Activated CD4-positive, alpha-beta memory T cell treated with anti-CD3 and anti-CD28 coated beads, Interleukin-2, amount 10 ng/mL, durations not matched to agents 7 days and 5 days (primary cell): ENCODE results near the gene RNU7-1. TPM values are rescaled to one million over a fixed set of nuclear protein-coding genes. Genes with fewer than 3 reads are reported as not detected.
A peak's percentile ranks its signal among the peaks of the same experiment; 100 is the strongest.
"Not testable (repeated sequence)": the region's sequence is repeated elsewhere in the genome, so short reads cannot be mapped to it uniquely, and the experiment has no call there.

Experiments
- CTCF ChIA-PET: fragments of 350-600 bp; sonication (Branson Sonifier 250); formaldehyde crosslinking; loops from one replicate; lab custom pipeline; 2021; ENCODE audit warnings: antibody characterized with exemption, inconsistent platforms; lab: Charles Lee
- POLR2A ChIA-PET: fragments of 350-600 bp; sonication (Branson Sonifier 250); formaldehyde crosslinking; loops from one replicate; lab custom pipeline; 2021; ENCODE audit warnings: antibody characterized with exemption; lab: Charles Lee
- DNase-seq: peaks from one replicate; pipeline ENCODE4 v3.0.0-alpha.2; 2020
- H3K27ac Mint-ChIP-seq: one replicate; pipeline ENCODE4 v1.8.0; 2021; ENCODE audit warnings: mild to moderate bottlenecking, mixed read lengths
- H3K27me3 Mint-ChIP-seq: one replicate; pipeline ENCODE4 v1.8.0; 2021; ENCODE audit warnings: mixed read lengths
- H3K36me3 Mint-ChIP-seq: one replicate; pipeline ENCODE4 v1.8.0; 2021; ENCODE audit warnings: low read depth, mixed read lengths
- H3K4me1 Mint-ChIP-seq: one replicate; pipeline ENCODE4 v1.8.0; 2021; ENCODE audit warnings: mixed read lengths
- H3K4me3 Mint-ChIP-seq: one replicate; pipeline ENCODE4 v1.8.0; 2021; ENCODE audit warnings: mild to moderate bottlenecking, mixed read lengths
- H3K9me3 Mint-ChIP-seq: one replicate; pipeline ENCODE4 v1.8.0; 2021; ENCODE audit warnings: mixed read lengths
- total RNA-seq, 2 experiments: library from RNA; stranded (reverse); gene quantifications; one replicate each; pipeline ENCODE4 v1.2.3, GENCODE V29; 2021

RNU7-1 gene
- total RNA-seq: not detected

DNA sequence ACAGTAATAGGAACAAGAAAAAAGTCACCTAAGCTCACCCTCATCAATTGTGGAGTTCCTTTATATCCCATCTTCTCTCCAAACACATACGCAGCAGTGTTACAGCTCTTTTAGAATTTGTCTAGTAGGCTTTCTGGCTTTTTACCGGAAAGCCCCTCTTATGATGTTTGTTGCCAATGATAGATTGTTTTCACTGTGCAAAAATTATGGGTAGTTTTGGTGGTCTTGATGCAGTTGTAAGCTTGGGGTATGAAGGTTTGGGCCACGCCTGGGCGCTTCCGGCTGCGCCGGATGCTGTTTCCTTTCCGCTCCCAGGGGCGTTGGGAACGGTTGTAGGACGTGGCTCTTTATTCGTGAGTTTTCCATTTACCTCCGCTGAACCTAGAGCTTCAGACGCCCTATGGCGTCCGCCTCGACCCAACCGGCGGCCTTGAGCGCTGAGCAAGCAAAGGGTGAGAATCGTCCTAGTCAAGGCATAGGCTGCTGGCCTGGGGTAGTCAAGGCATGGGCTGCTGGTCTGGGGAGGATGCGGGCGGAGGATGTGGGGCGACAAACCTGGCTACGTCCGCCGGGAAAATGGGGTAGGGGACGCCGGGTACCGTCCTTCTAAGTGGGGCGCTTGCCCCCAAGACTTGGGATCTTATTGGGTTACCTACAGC lies at the start of gene RNU7-1, which contains the start of gene C12orf57:
RNU7-1 (plus strand) TSS at position 95 of the 659 bp plus-strand sequence.
C12orf57 (plus strand) TSS at position 301 of the 659 bp plus-strand sequence; CDS start at position 401, 100 bp downstream.
- peak; percentile 89 for DNase-seq
- H3K9me3 Mint-ChIP-seq: no peaks in the 10 kb centered on the region
- H3K4me3 Mint-ChIP-seq: peak within 1 kb of the TSS; percentile 86
- CTCF ChIA-PET: interaction anchor here (0.6 to 11.2 kb wide), 23 partner anchors 9 to 254 kb away, joined by 3 to 465 read pairs (median 6); partner anchors contain the start of genes C1R, C1RL, CDCA3 and LPCAT3
- H3K27me3 Mint-ChIP-seq: no peaks in the 10 kb centered on the region
- H3K4me1 Mint-ChIP-seq: peaks cover 55% of the 10 kb centered on the region
- POLR2A ChIA-PET: interaction anchor here (0.6 to 11.8 kb wide), 59 partner anchors 9 to 1016 kb away, joined by 3 to 1188 read pairs (median 5); partner anchors contain the start of genes ATN1, C1R, C1RL and CD4
- peaks cover 3% of the 10 kb centered on the region for H3K36me3 Mint-ChIP-seq
- H3K27ac Mint-ChIP-seq: peak within 1 kb of the TSS; percentile 93

DNA sequence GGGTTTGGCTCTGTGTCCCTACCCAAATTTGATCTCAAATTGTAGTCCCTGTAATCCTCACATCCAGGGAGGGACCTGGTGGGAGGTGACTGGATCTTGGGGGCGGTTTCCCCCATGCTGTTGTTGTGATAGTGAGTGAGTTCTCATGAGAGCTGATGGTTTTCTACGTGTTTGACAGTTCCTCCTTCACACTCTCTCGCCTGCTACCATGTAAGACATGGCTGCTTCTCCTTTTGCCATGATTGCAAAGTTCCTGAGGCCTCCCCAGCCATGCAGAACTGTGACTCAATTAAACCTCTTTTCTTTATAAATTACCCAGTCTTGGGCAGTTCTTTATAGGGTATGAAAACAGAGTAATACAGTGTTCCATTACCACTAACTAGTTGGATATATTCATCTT lies 49.3 kb upstream of the RNU7-1 start:
- ChIA-PET POLR2A (interaction anchor here (0.8 to 1.6 kb wide), 4 partner anchors 8 to 43 kb away, joined by 3 to 5 read pairs (median 4); partner anchors contain the start of genes CDCA3, ENO2 and LRRC23), CTCF (interaction anchor here (0.9 to 1.1 kb wide), 2 partner anchors 22 to 25 kb away, joined by 3 to 5 read pairs; partner anchors contain the start of gene SPSB2)
- Mint-ChIP-seq H3K9me3 (no peaks in the 10 kb centered on the region), H3K4me1 (peaks cover 29% of the 10 kb centered on the region), H3K4me3 (no peak overlapping the region), H3K27ac (no peak overlapping the region), H3K36me3 (peaks cover 6% of the 10 kb centered on the region), H3K27me3 (no peaks in the 10 kb centered on the region)
- DNase-seq: no peak

DNA sequence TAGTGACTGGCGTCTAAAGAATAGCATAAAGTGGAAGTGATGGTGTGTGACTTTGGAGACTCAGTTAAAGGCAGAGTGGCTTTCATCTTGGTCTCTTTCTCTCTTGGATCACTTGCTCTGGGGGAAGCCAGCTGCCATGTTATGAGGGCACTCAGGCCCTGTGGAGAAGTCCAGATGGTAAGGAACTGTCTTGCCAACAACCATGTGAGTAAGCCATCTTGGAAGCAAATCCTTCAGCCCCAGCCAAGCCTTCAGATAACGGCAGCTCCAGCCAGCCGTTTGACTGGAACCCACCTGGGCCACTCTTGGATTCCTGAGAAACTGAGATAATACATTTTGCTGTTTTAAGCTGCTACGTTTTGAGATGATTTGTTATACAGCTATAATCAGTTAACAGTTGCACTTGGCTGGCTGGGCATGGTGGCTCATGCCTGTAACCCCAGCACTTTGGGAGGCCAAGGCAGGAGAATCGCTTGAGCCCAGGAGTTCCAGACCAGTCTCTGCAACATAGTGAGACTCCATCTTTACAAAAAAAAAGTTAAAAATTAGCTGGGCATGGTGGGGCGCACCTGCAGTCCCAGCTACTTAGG lies 46.7 kb upstream of the RNU7-1 start:
- Mint-ChIP-seq H3K4me1 (peaks cover 10% of the 10 kb centered on the region), H3K27ac (no peak overlapping the region), H3K27me3 (no peaks in the 10 kb centered on the region)

DNA sequence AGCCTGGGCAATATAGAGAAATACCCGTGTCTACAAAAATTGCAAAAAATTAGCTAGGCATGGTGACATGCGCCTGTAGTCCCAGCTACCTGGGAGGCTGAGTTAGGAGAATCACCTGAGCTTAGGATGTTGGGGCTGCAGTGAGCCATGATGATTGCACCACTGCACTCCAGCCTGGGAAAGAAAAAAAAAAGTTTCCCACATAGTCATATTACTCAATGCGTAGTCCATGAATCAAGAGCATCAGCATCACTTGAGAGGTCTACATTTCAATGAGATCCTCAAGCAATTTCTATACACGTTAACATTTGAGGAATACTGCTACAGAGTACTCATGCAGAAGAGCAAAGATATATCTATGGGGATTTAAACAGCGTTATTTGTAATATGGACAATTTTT lies 44.2 kb upstream of the RNU7-1 start:
- CTCF ChIA-PET: interaction anchor here (0.8 kb wide), 1 partner anchor 8 kb away, joined by 6 read pairs; no protein-coding TSS in a partner anchor
- POLR2A ChIA-PET: interaction anchor here (1.5 to 1.9 kb wide), 3 partner anchors 8 to 46 kb away, joined by 5 to 6 read pairs (median 6); partner anchors contain the start of gene ENO2
- Mint-ChIP-seq H3K4me1 (peaks cover 2% of the 10 kb centered on the region), H3K27me3 (no peaks in the 10 kb centered on the region), H3K4me3 (no peak overlapping the region), H3K27ac (no peak overlapping the region), H3K9me3 (no peaks in the 10 kb centered on the region), H3K36me3 (no peaks in the 10 kb centered on the region)
- no peak for DNase-seq

More for the DNA sequence above, 46.7 kb upstream of the RNU7-1 start:
- Mint-ChIP-seq H3K9me3 (no peaks in the 10 kb centered on the region), H3K4me3 (no peak overlapping the region), H3K36me3 (no peaks in the 10 kb centered on the region)
- no peak for DNase-seq
- ChIA-PET POLR2A (interaction anchor here (0.7 kb wide), 1 partner anchor 10 kb away, joined by 3 read pairs; no protein-coding TSS in a partner anchor), CTCF (interaction anchor here (0.6 to 1.8 kb wide), 4 partner anchors 24 to 41 kb away, joined by 3 to 8 read pairs (median 4); partner anchors contain the start of gene SPSB2)

DNA sequence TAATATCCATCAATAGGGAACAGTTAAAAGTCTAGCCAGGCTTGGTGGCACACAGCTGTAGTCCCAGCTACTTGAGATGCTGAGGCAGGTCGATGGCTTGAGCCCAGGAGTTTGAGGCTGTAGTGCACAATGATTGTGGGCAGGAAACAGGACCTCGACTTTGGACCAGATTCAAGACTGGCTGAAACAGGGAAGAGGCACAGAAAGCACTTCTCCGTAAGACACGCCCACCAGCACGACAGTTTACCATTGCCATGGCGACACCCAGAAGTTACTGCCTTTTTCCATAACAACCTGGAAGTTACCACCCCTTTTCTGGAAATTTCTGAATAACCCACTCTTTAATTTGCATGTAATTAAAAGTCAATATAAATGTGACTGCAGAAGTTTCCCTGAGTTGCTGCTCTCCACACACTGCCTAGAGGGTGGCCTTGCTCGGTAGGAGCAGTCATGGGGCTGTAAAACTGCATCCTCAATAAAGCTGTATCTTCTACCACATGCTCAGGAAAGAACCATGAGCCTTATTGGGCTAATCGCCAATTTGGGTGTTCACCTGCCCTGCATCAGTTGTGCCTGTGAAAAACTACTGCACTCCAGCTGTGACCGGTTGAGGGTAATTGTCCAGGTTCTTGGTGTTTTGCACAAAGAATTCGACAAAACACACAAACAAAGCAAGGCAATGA lies 43.6 kb upstream of the RNU7-1 start:
- POLR2A ChIA-PET: interaction anchor here (1.5 to 1.9 kb wide), 3 partner anchors 9 to 47 kb away, joined by 5 to 6 read pairs (median 6); partner anchors contain the start of gene ENO2
- peaks cover 2% of the 10 kb centered on the region for H3K4me1 Mint-ChIP-seq
- no peaks in the 10 kb centered on the region for H3K36me3 Mint-ChIP-seq

DNA sequence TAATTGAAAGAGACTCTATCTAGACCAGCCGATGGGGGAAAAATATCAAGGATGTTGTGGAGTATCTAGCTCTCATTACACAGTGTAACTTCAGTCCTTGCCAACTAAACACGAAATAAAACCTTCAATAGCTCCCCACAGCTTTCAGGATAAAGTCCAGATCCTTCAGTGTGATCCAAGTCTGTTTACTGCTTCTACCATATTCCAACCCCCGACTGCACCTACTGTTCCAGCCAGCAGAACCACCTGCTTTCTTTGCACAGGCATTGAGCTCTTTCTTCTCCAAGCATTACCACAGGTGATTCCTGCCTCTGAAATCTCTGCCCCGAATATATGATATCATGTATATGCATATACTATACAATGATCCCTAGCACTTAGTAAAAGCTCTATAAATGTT lies 41.2 kb upstream of the RNU7-1 start:
- no peaks in the 10 kb centered on the region for H3K27me3 Mint-ChIP-seq
- no peak overlapping the region for H3K27ac Mint-ChIP-seq
- POLR2A ChIA-PET: interaction anchor here (0.8 to 8.9 kb wide), 3 partner anchors 8 to 41 kb away, joined by 3 to 53 read pairs (median 6); partner anchors contain the start of genes C12orf57 and RNU7-1
- H3K36me3 Mint-ChIP-seq: no peaks in the 10 kb centered on the region
- CTCF ChIA-PET: interaction anchor here (0.8 to 3.5 kb wide), 3 partner anchors 11 to 29 kb away, joined by 3 to 17 read pairs (median 13); partner anchors contain the start of genes ENO2 and SPSB2
- peaks cover 2% of the 10 kb centered on the region for H3K4me1 Mint-ChIP-seq
- DNase-seq: no peak
- no peaks in the 10 kb centered on the region for H3K9me3 Mint-ChIP-seq
- no peak overlapping the region for H3K4me3 Mint-ChIP-seq

More for the DNA sequence above, 43.6 kb upstream of the RNU7-1 start:
- no peak overlapping the region for H3K27ac Mint-ChIP-seq
- CTCF ChIA-PET: interaction anchor here (0.8 to 1.2 kb wide), 2 partner anchors 9 kb away, joined by 4 to 6 read pairs; no protein-coding TSS in a partner anchor
- H3K27me3 Mint-ChIP-seq: no peaks in the 10 kb centered on the region
- no peak overlapping the region for H3K4me3 Mint-ChIP-seq
- no peaks in the 10 kb centered on the region for H3K9me3 Mint-ChIP-seq
- no peak for DNase-seq

DNA sequence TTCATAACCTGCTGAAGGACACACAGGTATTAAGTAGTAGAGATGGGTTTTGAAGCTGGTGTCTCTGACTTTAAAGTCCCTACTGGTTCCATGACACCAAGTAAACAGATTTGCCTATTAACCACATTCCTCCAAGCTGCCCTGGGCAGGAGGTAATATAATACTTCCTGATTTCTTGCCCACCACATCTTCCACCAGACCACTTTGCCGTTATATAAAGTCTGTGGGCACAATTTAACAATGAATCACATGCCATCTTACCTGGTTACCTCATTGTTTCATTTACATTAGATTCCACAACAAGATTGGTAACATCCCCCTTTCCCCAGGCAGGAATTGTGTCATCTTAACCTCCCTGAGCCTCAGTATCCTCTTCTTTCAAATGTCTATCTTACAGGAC lies 39.9 kb upstream of the RNU7-1 start:
- peaks cover 2% of the 10 kb centered on the region for H3K4me1 Mint-ChIP-seq
- no peaks in the 10 kb centered on the region for H3K36me3 Mint-ChIP-seq
- ChIA-PET POLR2A (interaction anchor here (5.8 to 8.9 kb wide), 2 partner anchors 12 to 31 kb away, joined by 40 to 53 read pairs; partner anchors contain the start of gene SPSB2), CTCF (interaction anchor here (0.9 to 6.1 kb wide), 3 partner anchors 13 to 31 kb away, joined by 5 to 28 read pairs (median 17); partner anchors contain the start of gene SPSB2)
- no peak for DNase-seq
- no peaks in the 10 kb centered on the region for H3K9me3 Mint-ChIP-seq
- H3K4me3 Mint-ChIP-seq: no peak overlapping the region
- H3K27me3 Mint-ChIP-seq: no peaks in the 10 kb centered on the region
- no peak overlapping the region for H3K27ac Mint-ChIP-seq

DNA sequence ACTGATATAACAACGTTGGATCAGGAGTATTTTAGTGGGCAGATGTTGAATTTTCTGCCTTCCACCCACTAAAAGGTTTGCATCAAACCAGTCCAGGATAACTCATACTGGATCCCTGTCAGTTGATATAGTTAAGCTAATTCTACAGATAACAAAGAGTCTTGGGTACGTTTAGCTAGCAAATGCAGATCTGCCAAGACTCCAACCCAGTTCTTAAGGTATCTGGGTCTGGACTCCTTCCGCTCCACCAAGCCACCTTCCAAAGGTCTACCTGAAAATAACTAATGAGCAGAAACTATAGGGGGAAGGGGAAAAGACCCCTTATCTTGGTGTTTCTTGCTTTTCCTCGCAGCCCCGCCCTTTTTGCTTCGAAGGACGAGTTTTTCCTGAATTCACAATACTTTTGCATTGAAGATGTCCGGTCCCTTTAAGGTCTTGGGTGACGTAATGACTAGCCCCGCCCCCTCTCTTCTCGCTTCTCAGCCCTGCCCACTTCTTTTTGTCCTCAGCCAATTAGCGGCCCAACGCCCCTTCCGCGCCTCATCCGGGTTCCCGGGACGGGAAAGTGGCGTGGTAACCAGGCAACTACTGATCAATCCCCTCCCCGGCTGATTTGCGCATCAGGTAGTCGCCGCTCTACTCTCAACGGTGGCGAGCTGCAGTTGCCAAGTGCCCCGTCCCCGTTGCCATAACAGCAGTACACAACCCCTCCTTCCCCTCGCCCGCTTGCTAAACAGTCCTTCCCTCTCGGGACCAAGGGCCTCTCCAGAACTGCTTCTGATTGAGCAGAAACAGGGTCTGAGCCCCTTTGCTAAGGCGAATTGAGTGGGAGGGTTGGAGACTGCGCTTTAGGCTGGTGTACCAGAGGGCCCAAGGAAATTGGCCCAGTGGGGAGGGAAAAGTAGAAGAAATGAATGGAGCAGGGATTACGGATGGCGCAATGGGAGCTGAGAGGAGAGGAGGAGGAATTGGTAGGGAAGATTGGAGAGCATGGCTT lies 39.0 kb upstream of the RNU7-1 start, which contains the start of gene LRRC23:
LRRC23 (plus strand) TSS at position 543 of the 997 bp plus-strand sequence. CDS start 812 bp downstream, outside the sequence.
- Mint-ChIP-seq H3K9me3 (no peaks in the 10 kb centered on the region), H3K36me3 (no peaks in the 10 kb centered on the region), H3K4me3 (no peak within 1 kb of the TSS), H3K27ac (no peak within 1 kb of the TSS), H3K4me1 (peaks cover 2% of the 10 kb centered on the region), H3K27me3 (no peaks in the 10 kb centered on the region)
- POLR2A ChIA-PET: interaction anchor here (0.8 to 8.9 kb wide), 13 partner anchors 9 to 206 kb away, joined by 3 to 53 read pairs (median 5); partner anchors contain the start of genes C12orf57, ENO2, RNU7-1 and SPSB2
- CTCF ChIA-PET: interaction anchor here (0.9 to 6.1 kb wide), 7 partner anchors 13 to 60 kb away, joined by 3 to 34 read pairs (median 5); partner anchors contain the start of gene SPSB2
- DNase-seq: peak; percentile 99

DNA sequence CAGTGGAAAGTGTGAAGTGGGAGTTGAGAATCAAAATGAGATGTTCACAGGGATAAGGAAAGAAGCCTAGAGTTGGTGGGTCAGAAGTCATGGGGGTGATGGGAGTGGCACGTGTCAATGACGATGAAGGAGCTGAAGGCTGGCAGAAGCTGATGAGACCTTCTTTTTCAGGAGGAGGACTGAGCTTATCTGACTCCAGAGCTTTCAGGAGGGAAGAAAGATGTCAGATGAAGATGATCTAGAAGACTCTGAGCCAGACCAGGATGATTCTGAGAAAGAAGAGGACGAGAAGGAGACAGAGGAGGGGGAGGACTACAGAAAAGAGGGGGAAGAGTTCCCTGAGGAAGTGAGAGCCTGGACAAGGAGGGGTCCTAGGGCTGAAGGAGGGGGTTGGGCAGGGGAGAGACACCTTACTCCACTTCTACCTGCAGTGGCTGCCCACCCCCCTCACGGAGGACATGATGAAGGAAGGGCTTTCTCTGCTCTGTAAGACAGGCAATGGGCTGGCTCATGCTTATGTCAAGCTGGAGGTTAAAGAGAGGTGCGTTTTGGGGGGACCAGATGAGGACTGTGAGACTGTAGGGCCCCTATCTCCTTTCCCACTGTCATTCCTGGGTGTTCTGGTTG lies 38.1 kb upstream of the RNU7-1 start:
- ChIA-PET POLR2A (interaction anchor here (0.5 to 8.9 kb wide), 13 partner anchors 8 to 282 kb away, joined by 3 to 53 read pairs (median 5); partner anchors contain the start of genes C12orf57, ENO2, RNU7-1 and SPSB2), CTCF (interaction anchor here (1.0 to 6.1 kb wide), 5 partner anchors 14 to 59 kb away, joined by 3 to 34 read pairs (median 5); no protein-coding TSS in a partner anchor)
- Mint-ChIP-seq H3K27me3 (no peaks in the 10 kb centered on the region), H3K4me3 (no peak overlapping the region), H3K4me1 (no peaks in the 10 kb centered on the region), H3K9me3 (no peaks in the 10 kb centered on the region), H3K27ac (no peak overlapping the region), H3K36me3 (no peaks in the 10 kb centered on the region)
- no peak for DNase-seq

DNA sequence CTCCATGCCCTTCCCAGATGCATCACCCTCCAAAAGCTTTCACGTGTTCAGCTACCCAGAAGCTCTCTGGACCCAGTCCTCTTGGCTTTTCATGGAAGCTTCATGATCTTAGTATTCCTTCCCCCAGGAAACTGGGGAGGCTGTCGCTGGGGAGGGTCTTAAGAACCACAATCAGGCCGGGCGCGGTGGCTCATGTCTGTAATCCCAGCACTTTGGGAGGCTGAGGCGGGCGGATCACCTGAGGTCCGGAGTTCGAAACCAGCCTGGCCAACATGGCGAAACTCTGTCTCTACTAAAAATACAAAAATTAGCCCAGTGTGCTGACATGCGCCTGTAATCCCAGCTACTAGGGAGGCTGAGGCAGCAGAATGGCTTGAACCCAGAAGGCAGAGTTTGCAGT lies 35.5 kb upstream of the RNU7-1 start:
- DNase-seq, H3K27ac Mint-ChIP-seq, H3K4me3 Mint-ChIP-seq, H3K36me3 Mint-ChIP-seq, H3K4me1 Mint-ChIP-seq, H3K9me3 Mint-ChIP-seq, H3K27me3 Mint-ChIP-seq: not testable (repeated sequence)
- POLR2A ChIA-PET: interaction anchor here (1.1 to 8.9 kb wide), 7 partner anchors 12 to 57 kb away, joined by 3 to 53 read pairs (median 7); partner anchors contain the start of genes C12orf57, CDCA3, RNU7-1 and SPSB2
- CTCF ChIA-PET: interaction anchor here (1.7 to 6.1 kb wide), 5 partner anchors 17 to 38 kb away, joined by 7 to 34 read pairs (median 11); partner anchors contain the start of gene SPSB2
